Stimulated activated CD8-positive, alpha-beta memory T cell treated with anti-CD3 and anti-CD28 coated beads, Interleukin-7, amount 100 ng/mL, for 48 hours (primary cell): Measurements from ENCODE around the gene BAHCC1.

Experiments
- DNase-seq, 2 donors: peaks; one replicate each; pipeline ENCODE4 v3.0.0-alpha.2; 2020; ENCODE audit warnings: low read depth in 1 of 2; ENCODE audit errors: extremely low read depth in 1 of 2

The BAHCC1 gene

GRCh38 chr17:81396722-81397313, 1.6 kb downstream of the BAHCC1 start:
- no peak for DNase-seq

GRCh38 chr17:81397314-81398175, 2.3 kb downstream of the BAHCC1 start:
- no peak for DNase-seq

GRCh38 chr17:81398176-81398831, 3.0 kb downstream of the BAHCC1 start:
- DNase-seq: no peak

- DNase-seq: no peak
Observed at GRCh38 chr17:81398832-81399411, 3.7 kb downstream of the BAHCC1 start.

- no peak for DNase-seq
Observed at GRCh38 chr17:81399481-81400153, 4.4 kb downstream of the BAHCC1 start.

- no peak for DNase-seq
Observed at GRCh38 chr17:81400154-81400977, 5.1 kb downstream of the BAHCC1 start.

- DNase-seq: no peak
Observed at GRCh38 chr17:81400996-81401722, 5.9 kb downstream of the BAHCC1 start.

GRCh38 chr17:81401723-81402529, 6.7 kb downstream of the BAHCC1 start:
- DNase-seq: no peak

GRCh38 chr17:81402530-81402941, 7.3 kb downstream of the BAHCC1 start:
- DNase-seq: no peak

- no peak for DNase-seq
Observed at GRCh38 chr17:81402981-81403467, 7.8 kb downstream of the BAHCC1 start.

GRCh38 chr17:81403671-81404534, 8.6 kb downstream of the BAHCC1 start:
- DNase-seq: no peak

- DNase-seq: no peak
Observed at GRCh38 chr17:81404558-81405165, 9.4 kb downstream of the BAHCC1 start.

GRCh38 chr17:81405411-81405872, 10.2 kb downstream of the BAHCC1 start:
- DNase-seq: no peak

GRCh38 chr17:81406117-81406953, 11.1 kb downstream of the BAHCC1 start:
- DNase-seq: no peak

- no peak for DNase-seq
Observed at GRCh38 chr17:81408049-81408448, 12.8 kb downstream of the BAHCC1 start.
